ENCODE data around the gene LRPPRC.

Gene LRPPRC

DNA sequence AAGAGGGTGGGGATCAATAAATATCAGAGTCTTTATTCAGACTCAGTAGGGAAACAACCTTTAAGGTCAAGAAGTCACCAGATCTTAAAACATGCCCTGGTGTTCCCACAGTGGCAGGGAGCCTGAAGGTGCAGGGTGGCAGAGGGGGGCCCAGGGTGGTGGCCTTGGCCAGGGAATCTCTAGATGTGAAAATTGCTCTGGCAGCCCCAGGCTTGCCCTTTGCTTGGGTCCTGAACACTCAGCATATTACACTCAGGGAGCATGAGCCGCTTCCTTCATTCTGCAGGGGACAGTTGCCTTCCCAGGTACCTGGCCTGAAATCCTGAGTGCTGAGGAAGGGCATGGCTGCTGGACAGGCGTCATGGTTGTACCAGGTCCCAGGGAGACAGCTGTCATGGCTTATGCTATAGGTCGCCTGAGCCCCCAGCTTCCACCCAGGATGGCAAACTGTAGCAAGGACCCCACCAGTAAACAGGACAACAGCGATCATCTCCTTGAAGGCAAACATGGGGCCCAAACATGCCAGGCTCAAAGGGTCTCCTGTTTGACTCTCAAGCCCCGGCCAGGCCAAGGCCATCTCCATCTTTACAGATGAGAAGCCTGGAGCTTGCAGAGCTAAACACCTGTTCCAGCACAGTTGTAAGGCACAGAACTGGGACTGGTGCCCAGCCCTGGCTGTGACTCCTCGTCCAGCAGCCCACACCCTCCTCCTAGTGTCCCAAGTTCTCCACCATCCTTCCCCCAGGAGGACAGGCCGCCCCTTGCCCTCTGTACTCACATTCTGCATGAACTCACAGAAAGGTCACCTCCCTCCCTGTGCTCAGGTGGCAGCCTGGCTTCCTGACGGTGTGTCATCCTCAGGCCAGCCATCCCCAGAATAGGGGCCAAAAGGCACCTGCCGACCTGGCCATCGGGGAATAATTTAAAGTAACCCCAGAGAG is 142.4 kb downstream of the LRPPRC start:
- no peak for DNase-seq (ENCODE audit: low read depth)

DNA sequence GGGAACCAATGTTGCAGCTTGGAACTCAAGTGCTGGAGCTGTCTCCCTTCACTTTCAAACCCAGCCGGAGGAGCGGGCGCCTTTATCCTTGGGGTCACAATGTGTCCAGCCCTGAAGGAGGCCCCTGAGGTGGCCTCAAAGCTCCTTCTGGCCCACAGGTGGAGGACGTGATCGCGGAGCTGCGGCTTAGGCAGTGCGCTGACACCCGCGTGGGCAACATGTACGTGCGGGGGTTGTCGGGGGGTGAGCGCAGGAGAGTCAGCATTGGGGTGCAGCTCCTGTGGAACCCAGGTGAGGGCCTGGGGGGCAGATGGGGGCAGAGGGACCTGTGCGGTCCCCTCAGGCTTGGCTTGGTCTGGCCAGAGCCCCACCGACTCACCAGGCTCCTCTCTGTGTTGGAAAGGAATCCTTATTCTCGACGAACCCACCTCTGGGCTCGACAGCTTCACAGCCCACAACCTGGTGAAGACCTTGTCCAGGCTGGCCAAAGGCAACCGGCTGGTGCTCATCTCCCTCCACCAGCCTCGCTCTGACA is 143.5 kb downstream of the LRPPRC start:
- DNase-seq (ENCODE audit: low read depth): no peak

- no peak for DNase-seq (ENCODE audit: low read depth)
Measured at GRCh38 chr2:43851011-43851980, 144.5 kb downstream of the LRPPRC start.

- DNase-seq (ENCODE audit: low read depth): no peak
Measured at GRCh38 chr2:43848214-43848613, 147.6 kb downstream of the LRPPRC start.

- no peak for DNase-seq (ENCODE audit: low read depth)
Measured at GRCh38 chr2:43846140-43846793, 149.5 kb downstream of the LRPPRC start.

DNA sequence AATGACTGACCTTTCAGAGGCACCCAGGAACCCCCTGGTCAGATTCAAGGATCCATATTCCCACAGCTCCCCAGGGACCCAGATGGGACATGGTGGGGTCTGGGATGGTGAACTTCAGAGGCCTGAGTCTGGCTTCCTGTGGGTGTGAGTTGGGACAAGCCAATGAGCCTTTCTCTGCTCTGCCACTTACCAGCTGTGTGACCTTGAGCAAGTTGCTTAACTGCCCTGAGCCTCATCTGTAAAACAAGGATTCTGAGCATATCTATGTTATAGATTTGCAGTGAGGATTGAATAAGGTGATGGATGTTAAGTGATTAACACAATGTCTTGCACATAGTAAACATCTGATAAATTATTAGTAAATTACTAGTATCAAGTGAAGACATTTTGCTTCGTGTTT is 150.6 kb downstream of the LRPPRC start:
- no peak for DNase-seq (ENCODE audit: low read depth)

- DNase-seq (ENCODE audit: low read depth): no peak
Measured at GRCh38 chr2:43842866-43843226, 152.9 kb downstream of the LRPPRC start.

DNA sequence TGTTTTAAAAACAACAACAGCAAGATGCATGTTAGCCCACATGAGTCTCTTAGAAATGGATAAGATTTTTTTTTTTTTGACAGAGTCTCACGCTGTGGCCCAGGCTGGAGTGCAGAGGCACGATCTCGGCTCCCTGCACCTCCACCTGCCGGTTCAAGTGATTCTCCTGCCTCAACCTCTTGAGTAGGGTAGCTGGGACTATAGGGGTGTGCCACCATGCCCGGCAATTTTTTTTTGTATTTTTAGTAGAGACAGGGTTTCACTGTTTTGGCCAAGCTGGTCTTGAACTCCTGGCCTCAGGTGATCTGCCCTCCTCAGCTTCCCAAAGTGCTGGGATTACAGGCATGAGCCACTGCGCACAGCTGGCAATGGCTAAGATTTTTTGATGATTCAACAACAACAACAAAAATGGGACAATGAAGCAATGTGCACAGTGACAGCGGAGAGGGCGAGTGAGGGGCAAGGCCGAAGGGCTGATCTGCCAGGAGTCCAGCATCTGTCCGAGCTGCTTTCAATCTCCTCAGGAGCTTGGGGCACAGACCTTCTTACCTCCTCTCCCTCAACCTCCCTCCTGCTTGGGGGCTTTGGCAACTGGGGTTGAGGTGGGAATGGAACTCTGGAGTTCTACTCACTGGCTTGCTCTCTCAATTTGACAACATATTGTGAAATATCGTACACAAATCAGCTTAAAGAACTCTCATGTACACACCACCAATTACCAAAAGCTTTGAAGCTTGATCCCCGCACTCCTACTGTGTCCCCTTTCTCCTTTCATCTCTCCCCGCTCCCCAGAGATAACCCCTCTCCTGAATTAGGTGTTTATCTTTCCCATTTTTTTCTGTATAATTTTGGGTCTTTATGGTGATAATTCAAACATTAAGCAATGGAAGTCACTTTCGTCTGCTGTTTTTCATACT is 153.6 kb downstream of the LRPPRC start:
- DNase-seq (ENCODE audit: low read depth): no peak

DNA sequence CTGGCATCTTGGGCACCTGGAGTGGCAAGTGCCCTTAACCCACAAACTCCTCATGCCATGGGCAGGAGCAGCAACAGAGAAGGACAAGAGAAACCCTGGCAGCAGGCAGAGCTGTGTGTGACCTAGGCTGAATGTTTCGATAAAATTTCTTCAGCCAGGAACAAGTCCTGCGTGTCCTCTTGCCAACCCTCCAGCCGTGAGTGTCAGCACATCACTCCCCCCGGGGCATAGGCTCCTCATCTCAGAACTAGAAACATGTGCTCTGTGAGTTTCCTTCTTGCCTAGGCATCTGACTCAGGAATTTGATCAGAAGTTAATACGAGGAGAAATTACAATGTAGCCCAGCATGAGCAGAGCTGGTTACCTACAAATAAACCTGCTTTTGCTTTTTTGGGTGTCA is 154.8 kb downstream of the LRPPRC start:
- DNase-seq (ENCODE audit: low read depth): peak; percentile 22

DNA sequence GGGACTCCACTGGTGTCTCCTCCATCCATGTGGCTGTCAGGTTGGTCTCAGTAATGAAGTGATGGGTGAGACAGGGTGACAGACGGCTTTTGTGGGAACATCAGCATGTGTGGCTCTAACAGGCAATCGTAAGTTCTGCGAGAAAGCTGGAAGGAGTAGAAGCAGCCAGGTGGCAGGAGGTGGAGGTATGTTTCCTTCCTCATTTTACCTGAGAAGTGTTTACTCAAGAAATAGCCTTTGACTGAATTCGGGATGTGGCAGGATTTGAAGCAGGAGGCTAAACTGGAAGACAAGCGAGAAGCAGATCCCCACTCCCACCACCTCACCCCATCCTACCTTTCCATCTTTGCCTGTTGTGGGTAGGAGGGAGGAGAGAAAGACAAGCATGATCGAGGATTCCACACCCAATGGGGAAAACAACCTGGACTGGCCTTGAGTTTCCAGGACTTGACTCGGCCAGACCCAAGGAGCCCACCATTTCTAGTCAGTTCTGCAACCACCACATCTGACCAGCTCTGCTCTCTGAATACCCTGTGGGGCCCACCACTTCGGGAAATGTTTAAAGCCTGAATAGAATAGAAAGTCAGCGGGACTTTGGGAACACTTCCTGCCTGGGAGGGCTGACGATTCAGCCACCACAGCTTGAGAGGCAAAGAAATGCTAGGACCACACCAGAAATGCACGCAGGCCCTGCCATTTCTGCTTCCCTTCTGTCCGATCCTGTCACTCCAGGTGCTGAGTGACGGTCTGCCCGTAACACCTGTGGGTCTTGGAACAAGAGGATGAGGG is 155.8 kb downstream of the LRPPRC start:
- no peak for DNase-seq (ENCODE audit: low read depth)

DNA sequence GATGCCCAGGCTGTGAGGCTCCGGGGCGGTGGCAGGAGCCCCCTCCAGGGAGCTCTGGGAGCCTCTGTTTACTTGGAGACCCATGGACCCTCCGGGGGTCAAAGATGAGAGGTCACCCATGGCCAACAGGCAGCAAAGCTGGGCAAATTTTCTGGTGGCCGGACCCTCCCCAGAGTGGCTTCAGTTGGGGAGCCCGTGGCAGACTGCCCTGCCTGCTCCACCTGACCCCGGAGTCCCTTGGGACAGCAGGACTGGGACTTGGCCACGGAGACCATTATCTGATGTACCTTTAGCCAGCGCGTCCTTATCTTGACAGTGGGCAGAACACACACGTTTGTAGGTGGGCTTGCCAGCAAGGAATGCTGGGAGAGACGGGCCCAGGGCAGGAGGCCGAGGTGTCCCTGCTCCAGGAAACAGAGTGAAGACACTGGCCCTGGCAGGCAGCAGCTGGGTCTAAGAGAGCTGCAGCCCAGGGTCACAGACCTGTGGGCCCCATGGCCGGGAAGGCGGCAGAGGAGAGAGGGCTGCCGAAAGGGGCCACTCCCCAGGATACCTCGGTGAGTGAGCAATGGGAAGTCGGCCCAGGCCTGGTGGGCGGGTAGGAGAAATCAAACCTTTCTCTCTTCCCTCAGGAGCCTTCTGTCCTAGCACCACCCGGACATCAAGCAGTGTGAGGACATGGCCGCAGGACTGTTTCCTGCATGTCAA is 157.1 kb downstream of the LRPPRC start, which contains the start of the genes ABCG5 and ABCG8:
Gene ABCG5, minus strand, starts transcription at position 280 of the 708 bp plus-strand sequence. Its CDS starts 160 bp downstream, at position 120.
Gene ABCG8, plus strand, starts transcription at position 412 of the 708 bp plus-strand sequence. Its CDS starts 83 bp downstream, at position 495.
- no peak for DNase-seq (ENCODE audit: low read depth)

DNA sequence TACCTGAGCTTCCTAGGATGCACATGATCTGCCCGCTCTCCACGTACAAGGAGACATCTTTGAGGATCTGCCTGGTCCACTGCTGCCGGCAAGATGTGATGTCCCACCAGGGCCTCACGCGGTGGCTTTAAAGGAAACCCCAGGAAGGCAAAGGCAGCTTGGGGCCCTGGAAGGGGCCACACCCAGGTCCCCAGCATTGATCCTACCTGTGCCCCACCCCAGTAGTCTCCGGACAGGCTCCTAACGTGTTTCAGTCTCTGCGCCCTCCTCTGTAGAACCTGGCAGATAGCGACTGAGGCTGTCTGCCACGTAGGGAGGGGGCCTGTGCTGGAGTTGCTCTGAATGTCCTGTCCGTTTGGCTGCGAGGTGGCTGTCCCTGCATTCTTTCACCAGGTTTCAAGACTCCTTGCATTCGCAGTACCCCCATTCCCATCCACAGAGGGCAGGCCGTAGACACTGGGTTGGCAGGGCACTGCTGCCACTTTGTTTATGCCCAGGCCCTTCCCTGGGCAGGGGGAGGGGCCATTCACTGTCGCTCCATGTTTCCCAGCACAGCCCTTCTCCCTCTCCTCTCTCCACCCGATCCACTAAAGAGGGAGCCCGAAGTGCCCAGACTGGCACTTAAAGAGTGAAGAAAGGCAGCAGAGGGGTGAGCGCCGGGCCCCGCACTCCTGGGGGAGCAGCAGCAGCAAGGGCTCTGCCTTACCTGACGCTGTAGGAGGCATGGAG is 157.8 kb downstream of the LRPPRC start:
- DNase-seq (ENCODE audit: low read depth): no peak

GRCh38 chr2:43837033-43837432 is 158.8 kb downstream of the LRPPRC start:
- DNase-seq (ENCODE audit: low read depth): no peak
